GM04503 (cell line): ENCODE measurements around the gene LRMDA.

Experiments
- DNase-seq: peaks from one replicate; pipeline ENCODE4 v3.0.0-alpha.2; 2012; ENCODE audit warnings: low read depth

Gene LRMDA

GRCh38 chr10:76031099-76031498, 599.7 kb downstream of the LRMDA start:
- DNase-seq = no peak

DNA sequence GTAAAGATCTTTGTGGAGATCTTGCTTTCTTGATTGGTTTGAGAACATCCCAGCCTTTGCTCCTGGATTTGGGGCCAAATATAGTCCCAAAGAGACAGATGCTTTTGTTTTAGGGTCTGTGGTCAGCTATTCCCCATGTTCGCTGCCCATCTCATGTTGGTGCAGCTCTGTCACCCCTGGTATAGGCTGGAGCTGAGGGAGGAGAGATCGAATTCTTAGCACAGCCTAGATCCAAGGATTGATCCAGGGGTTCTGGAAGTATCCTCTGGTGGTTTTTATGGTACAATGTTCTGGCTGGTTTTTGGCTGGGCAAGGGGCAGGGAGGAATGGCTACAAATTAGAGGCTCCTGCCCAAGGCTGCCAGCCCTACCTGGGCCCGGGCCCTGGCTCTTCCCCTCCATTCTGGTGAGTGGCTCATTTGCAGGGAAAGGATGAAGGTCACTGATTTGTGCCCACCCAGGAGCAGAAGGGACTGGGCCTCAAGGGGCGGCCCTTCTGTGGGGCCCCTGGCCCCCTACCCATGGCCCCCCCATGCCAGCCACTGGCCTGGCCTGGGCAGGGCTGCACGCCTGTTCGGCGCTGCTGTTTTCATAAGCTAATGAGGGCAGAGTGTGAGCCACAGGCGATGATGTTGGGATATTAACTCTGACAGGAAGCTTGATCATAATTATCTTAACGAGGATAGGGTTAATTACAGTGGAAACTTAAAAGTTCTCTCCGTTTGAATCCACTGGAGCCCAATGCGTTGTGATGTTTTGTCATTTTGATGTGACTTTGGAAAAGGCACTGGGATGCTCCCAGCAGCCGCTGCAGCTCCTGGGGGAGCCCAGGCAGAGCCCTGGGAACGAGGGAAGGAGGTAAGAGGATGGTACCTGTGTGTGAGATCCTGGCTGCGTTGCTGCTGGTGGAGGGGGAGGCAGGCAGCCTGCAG, 600.6 kb downstream of the LRMDA start:
- DNase-seq = no peak

GRCh38 chr10:76032700-76033039, 601.2 kb downstream of the LRMDA start:
- DNase-seq = no peak

DNA sequence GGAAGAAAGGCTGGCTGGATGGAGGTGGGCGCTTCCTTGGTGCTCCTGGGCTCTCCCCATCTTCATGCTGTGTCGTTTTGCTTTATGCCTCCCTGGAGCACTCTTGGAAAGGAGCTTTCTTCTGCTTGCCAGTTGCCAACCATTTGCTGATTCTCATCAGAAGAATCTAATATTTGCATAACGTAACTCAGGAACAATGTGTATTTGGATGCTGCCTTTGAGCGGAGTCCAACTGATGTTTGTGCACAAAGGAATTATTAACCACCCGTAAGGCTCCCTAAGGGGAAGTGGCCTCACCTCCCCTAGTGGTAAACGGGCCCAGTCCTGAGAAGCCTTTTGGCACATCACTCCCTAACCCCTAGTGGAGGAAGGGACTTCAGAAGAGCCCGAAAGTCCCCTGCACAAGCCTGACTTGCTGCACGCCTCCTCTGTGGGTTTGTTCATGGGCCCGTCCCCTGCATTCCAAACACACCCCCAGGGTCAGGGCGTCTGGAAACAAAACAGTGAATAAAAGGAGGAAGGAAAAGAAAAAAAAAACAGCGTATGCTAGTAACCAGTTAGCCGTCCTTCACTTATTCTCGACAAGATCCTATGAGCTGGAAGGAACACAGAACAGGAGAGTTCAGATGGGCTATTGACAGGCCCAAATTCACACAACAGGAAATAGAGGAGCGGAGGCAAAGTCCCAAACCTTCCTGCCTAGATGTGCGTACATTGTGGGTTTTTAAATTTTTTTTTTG, 602.2 kb downstream of the LRMDA start:
- DNase-seq = no peak

DNA sequence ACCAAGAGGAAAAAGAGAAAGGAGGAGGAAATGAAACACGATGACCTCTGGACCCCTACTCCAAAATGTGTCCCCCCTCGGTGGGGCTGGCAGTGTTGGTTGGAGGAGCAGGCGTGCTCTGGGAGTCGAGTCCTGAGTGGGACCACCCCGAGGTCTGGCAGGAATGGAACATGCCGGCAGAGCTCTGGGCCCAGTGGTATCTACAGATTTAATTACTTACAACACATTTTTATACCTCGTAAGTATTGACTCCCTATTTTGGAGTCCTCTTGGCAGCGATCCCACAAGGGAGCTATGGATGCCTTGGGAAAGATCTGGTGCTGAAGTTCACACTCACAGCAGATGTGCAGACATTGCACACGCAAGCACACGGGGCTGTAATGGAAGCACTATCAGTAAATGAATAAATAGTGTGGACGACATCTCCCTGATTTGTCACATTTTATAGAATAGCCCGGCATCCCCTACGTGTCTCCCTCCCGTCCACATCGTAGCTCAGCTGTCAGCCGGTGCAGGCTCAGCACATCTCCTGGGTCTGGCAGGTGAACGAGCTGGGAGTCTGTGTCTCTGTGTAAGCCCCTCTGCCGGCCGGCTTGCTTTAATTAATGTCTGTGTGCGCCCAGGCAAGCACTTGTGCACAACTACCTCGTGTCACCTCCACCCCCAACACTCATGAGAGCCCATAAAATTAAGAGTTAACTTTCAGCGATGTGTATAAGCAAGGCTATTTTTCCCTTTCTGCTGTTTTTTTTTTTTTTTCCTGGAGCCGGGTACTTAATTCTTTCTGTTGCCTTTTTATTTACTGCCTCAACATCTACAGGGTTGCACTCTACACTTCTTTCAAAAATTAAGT, 603.2 kb downstream of the LRMDA start:
- DNase-seq = no peak

- no peak for DNase-seq
Measured at GRCh38 chr10:76035206-76036110, 604.0 kb downstream of the LRMDA start.

GRCh38 chr10:76036111-76036940, 604.9 kb downstream of the LRMDA start:
- DNase-seq = peak; percentile 3

DNA sequence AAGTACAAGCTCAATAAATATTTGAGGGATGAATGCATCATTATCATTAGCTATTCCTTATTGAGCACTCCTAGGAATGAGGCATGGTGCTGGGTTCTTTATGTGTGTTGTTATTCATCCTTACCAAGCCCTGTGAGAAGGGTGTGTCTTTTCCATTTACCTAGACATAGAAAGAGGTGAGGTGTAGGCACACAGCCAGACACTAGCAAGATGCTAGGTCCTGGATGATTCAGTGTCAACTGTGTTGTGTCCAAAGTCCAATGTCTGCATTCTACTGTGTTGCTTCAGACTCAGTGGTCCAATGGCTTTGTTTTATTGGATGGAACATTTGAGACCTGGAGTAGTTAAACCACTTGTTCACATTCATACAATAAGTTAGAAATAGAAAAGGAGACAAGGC, 605.5 kb downstream of the LRMDA start:
- DNase-seq = no peak

- DNase-seq = peak; percentile 27
Measured at GRCh38 chr10:76037531-76038155, 606.2 kb downstream of the LRMDA start.

GRCh38 chr10:76038696-76039095, 607.3 kb downstream of the LRMDA start:
- no peak for DNase-seq

- no peak for DNase-seq
Measured at GRCh38 chr10:76040107-76040829, 608.8 kb downstream of the LRMDA start.

GRCh38 chr10:76040830-76041220, 609.4 kb downstream of the LRMDA start:
- DNase-seq = no peak

- DNase-seq = no peak
Measured at GRCh38 chr10:76041551-76041950, 610.1 kb downstream of the LRMDA start.

- no peak for DNase-seq
Measured at GRCh38 chr10:76043261-76043660, 611.8 kb downstream of the LRMDA start.

DNA sequence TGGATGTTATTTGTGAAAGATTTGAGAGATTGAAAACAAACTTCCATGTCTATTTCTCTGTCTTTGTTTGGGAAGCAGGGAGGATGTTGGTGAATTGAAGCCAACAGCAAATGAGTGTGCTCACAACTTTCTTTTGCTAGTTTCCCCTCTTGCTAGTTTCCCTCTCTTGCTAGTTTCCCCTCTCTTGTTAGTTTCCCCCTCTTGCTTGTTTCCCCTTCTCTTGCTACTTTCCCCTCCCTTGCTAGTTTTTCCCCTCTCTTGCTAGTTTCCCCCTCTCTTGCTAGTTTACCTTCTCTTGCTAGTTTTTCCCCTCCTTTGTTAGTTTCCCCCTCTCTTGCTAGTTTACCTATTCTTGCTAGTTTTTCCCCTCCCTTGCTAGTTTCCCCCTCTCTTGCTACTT, 613.3 kb downstream of the LRMDA start:
- DNase-seq = no peak

DNA sequence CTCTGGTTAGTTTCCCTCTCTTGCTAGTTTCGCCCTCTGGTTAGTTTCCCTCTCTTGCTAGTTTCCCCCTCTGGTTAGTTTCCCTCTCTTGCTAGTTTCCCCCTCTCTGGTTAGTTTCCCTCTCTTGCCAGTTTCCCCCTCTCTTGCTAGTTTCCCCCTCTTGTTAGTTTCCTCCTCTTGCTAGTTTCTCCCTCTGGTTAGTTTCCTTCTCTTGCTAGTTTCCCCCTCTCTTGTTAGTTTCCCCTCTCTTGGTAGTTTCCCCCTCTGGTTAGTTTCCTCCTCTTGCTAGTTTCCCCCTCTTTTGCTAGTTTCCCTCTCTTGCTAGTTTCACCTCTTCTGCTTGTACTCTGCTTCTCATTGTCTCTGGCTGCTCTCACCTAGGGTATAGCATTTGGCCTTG, 613.8 kb downstream of the LRMDA start:
- no peak for DNase-seq

- DNase-seq = no peak
Measured at GRCh38 chr10:76047521-76047920, 616.1 kb downstream of the LRMDA start.

DNA sequence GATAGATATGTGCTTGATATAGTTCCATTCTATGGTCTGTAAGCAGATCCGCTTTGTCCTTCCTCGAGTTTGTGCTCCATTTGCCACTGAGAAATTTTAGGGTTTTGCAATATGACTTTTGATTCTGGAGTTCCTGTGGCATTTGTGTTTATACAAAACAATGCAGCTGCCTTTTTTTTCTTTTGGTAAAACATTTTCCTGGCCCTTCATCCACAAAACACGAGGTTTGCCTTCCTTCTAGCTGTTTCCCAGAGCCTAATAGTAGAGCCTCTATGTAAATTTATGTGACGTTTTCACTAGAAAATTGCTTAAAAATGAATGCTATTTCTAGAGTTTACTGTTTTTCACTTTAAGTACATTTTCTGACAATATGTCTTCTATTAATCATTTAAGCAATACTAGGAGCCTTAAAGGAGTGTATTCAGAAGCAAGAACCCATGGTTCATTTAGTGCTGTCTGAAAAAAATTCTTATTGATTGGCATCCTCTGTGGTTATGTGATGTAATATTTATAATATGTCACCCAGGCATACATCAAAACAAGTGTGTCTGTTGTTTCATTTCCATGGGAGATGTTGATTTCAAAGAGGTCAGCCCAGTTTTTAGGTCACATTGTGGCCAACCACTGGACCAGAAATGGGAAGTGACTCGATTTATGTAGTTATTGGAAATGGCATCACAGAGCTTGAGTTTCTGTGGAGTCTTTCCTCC, 618.3 kb downstream of the LRMDA start:
- no peak for DNase-seq

- no peak for DNase-seq
Measured at GRCh38 chr10:76050291-76050625, 618.8 kb downstream of the LRMDA start.
